H1 (cell line): ENCODE results near the gene ZFAND4. TPM values are rescaled to one million over a fixed set of nuclear protein-coding genes. Genes with fewer than 3 reads are reported as not detected.

Experiments used
- CTCF ChIA-PET: fragments of 300-600 bp; sonication (Branson Sonifier 250); formaldehyde crosslinking; loops from one replicate; lab custom pipeline; 2021; ENCODE audit not compliant: partially characterized antibody; lab: Charles Lee
- POLR2A ChIA-PET: fragments of 300-600 bp; sonication (Branson Sonifier 250); formaldehyde crosslinking; loops from one replicate; lab custom pipeline; 2021; ENCODE audit warnings: inconsistent platforms; ENCODE audit not compliant: partially characterized antibody; lab: Charles Lee
- DNase-seq, 2 experiments: peaks; one replicate each; pipeline versions ENCODE4 v3.0.0 to v3.0.0-alpha.2; 2010 to 2022; ENCODE audit warnings: low spot score in 2 of 2, low read depth in 1 of 2, mixed read lengths in 1 of 2
- FAIRE-seq: peaks from 2 replicates; lab custom pipeline; 2011; peaks lifted over from hg19 to GRCh38; lab: Jason Lieb, UNC
- H2AFZ ChIP-seq: 2 replicates; pipeline ENCODE4 v1.8.1; 2012; ENCODE audit warnings: low read length, inconsistent platforms
- H2AK5ac ChIP-seq: 2 replicates; pipeline ENCODE4 v1.6.1; 2013; ENCODE audit warnings: low read depth, low read length
- H2BK120ac ChIP-seq: replicated peaks from 2 replicates; pipeline ENCODE3; 2013; ENCODE audit warnings: low read depth, low read length, inconsistent platforms
- H2BK12ac ChIP-seq: 2 replicates; pipeline ENCODE4 v1.6.1; 2013; ENCODE audit warnings: low read depth, low read length
- H2BK15ac ChIP-seq: 2 replicates; pipeline ENCODE4 v1.6.1; 2013; ENCODE audit warnings: low read length
- H2BK20ac ChIP-seq: 2 replicates; pipeline ENCODE4 v1.6.1; 2013; ENCODE audit warnings: low read length
- H2BK5ac ChIP-seq: 2 replicates; pipeline ENCODE4 v1.6.1; 2013; ENCODE audit warnings: low read depth, low read length
- H3K14ac ChIP-seq: 2 replicates; pipeline ENCODE4 v1.6.1; 2013; ENCODE audit warnings: inconsistent platforms; ENCODE audit not compliant: insufficient read length
- H3K18ac ChIP-seq: 2 replicates; pipeline ENCODE4 v1.6.1; 2013; ENCODE audit warnings: low read length; ENCODE audit errors: extremely low read depth
- H3K23ac ChIP-seq: 2 replicates; pipeline ENCODE4 v1.6.1; 2013; ENCODE audit warnings: inconsistent platforms; ENCODE audit not compliant: insufficient read length
- H3K23me2 ChIP-seq: 2 replicates; pipeline ENCODE4 v1.6.1; 2013; ENCODE audit warnings: low read depth, low read length
- H3K27ac ChIP-seq: 2 replicates; pipeline ENCODE4 v1.6.1; 2011; ENCODE audit warnings: low read depth, low read length, inconsistent platforms
- H3K27me3 ChIP-seq, 4 experiments: replicated peaks in 1 of 4; 1 replicate in 1 of 4; 2 replicates in 3 of 4; pipeline versions ENCODE4 v1.6.1 to v1.8.1; 2011 to 2013; ENCODE audit warnings: low read length in 3 of 4, mild to moderate bottlenecking in 3 of 4, inconsistent platforms in 2 of 4, mixed read lengths in 2 of 4, moderate library complexity in 1 of 4; ENCODE audit not compliant: control insufficient read depth in 3 of 4, insufficient read depth in 3 of 4; ENCODE audit errors: extremely low read depth in 1 of 4
- H3K36me3 ChIP-seq, 4 experiments: 2 replicates each; pipeline versions ENCODE4 v1.6.1 to v1.8.1; 2011 to 2013; ENCODE audit warnings: mild to moderate bottlenecking in 4 of 4, low read length in 3 of 4, moderate library complexity in 2 of 4, control low read depth in 1 of 4, inconsistent platforms in 1 of 4; ENCODE audit not compliant: insufficient read depth in 4 of 4, control insufficient read depth in 2 of 4
- H3K4ac ChIP-seq: replicated peaks from 2 replicates; pipeline ENCODE3; 2013; ENCODE audit warnings: low read length, low read depth, mixed read lengths, inconsistent platforms; ENCODE audit not compliant: insufficient read length
- H3K4me1 ChIP-seq, 4 experiments: replicated peaks in 1 of 4; 1 replicate in 1 of 4; 2 replicates in 3 of 4; pipeline versions ENCODE4 v1.6.1 to v1.8.1; 2011 to 2013; ENCODE audit warnings: low read length in 3 of 4, inconsistent platforms in 2 of 4, mixed read lengths in 1 of 4; ENCODE audit not compliant: insufficient read depth in 4 of 4, control insufficient read depth in 3 of 4
- H3K4me2 ChIP-seq, 2 experiments: 2 replicates each; pipeline versions ENCODE4 v1.6.1 to v1.8.1; 2011 to 2013; ENCODE audit warnings: low read depth in 2 of 2, low read length in 2 of 2, control low read depth in 1 of 2, inconsistent platforms in 1 of 2, mild to moderate bottlenecking in 1 of 2; ENCODE audit not compliant: insufficient read depth in 1 of 2
- H3K4me3 ChIP-seq, 4 experiments: fragments of 200-600, 300-600 bp in 1 of 4; sonication (generic), shearing (Covaris generic), sonication (Bioruptor Twin) in 1 of 4; 2 replicates each; pipeline versions ENCODE4 v1.5.1 to v1.8.1; 2011 to 2016; ENCODE audit warnings: low read length in 4 of 4, low read depth in 3 of 4, control low read depth in 2 of 4, inconsistent platforms in 2 of 4, mild to moderate bottlenecking in 2 of 4, mixed read lengths in 1 of 4, moderate library complexity in 1 of 4; ENCODE audit not compliant: insufficient read depth in 2 of 4; ENCODE audit errors: extremely low read depth in 1 of 4
- H3K56ac ChIP-seq: replicated peaks from 2 replicates; pipeline ENCODE3; 2013; ENCODE audit warnings: low read depth, mild to moderate bottlenecking, mixed read lengths, low read length, inconsistent platforms; ENCODE audit not compliant: insufficient read length
- H3K79me1 ChIP-seq: 2 replicates; pipeline ENCODE4 v1.6.1; 2013; ENCODE audit warnings: low read depth, low read length, control low read depth
- H3K79me2 ChIP-seq, 2 experiments: 2 replicates each; pipeline versions ENCODE4 v1.6.1 to v1.8.1; 2012 to 2013; ENCODE audit warnings: low read length in 2 of 2, mild to moderate bottlenecking in 2 of 2, inconsistent platforms in 1 of 2; ENCODE audit not compliant: insufficient read depth in 2 of 2, control insufficient read depth in 1 of 2
- H3K9ac ChIP-seq, 4 experiments: replicated peaks in 1 of 4; 1 replicate in 1 of 4; 2 replicates in 3 of 4; pipeline versions ENCODE4 v1.6.1 to v1.8.1; 2011 to 2013; ENCODE audit warnings: low read depth in 3 of 4, low read length in 3 of 4, control low read depth in 2 of 4, mild to moderate bottlenecking in 2 of 4, moderate library complexity in 2 of 4, inconsistent platforms in 1 of 4; ENCODE audit errors: extremely low read depth in 1 of 4
- H3K9me3 ChIP-seq, 2 experiments: 2 replicates each; pipeline versions ENCODE4 v1.6.1 to v1.8.1; 2012 to 2013; ENCODE audit warnings: mild to moderate bottlenecking in 2 of 2, moderate library complexity in 2 of 2, control low read depth in 1 of 2, inconsistent platforms in 1 of 2, low read depth in 1 of 2, low read length in 1 of 2, mixed read lengths in 1 of 2; ENCODE audit not compliant: insufficient read depth in 2 of 2
- H4K20me1 ChIP-seq, 2 experiments: replicated peaks in 1 of 2; 2 replicates each; pipeline versions ENCODE3 to v1.8.1; 2011 to 2013; ENCODE audit warnings: inconsistent platforms in 2 of 2, low read length in 2 of 2, mild to moderate bottlenecking in 1 of 2; ENCODE audit not compliant: insufficient read depth in 2 of 2, control insufficient read depth in 1 of 2
- H4K5ac ChIP-seq: 2 replicates; pipeline ENCODE4 v1.6.1; 2013; ENCODE audit warnings: low read length, low read depth, mixed read lengths, inconsistent platforms; ENCODE audit not compliant: insufficient read length
- H4K8ac ChIP-seq: 2 replicates; pipeline ENCODE4 v1.8.0; 2013; ENCODE audit warnings: mild to moderate bottlenecking, moderate library complexity, low read length, inconsistent platforms; ENCODE audit not compliant: insufficient read depth; ENCODE audit errors: extremely low read depth
- H4K91ac ChIP-seq: replicated peaks from 2 replicates; pipeline ENCODE3; 2013; ENCODE audit warnings: low read length, mixed read lengths, inconsistent platforms; ENCODE audit not compliant: insufficient read length
- CREB1 ChIP-seq: IDR thresholded peaks from 2 replicates; pipeline ENCODE4 v1.6.1; 2012; ENCODE audit warnings: inconsistent platforms
- HDAC6 ChIP-seq: IDR thresholded peaks from one replicate; pipeline ENCODE4 v1.7.1; 2012; ENCODE audit warnings: low read depth, mild to moderate bottlenecking, inconsistent platforms, low read length, moderate library complexity
- KDM1A ChIP-seq: fragments of 200-600, 300-600 bp; sonication (generic); IDR thresholded peaks from 2 replicates; pipeline ENCODE4 v1.7.1; 2016; ENCODE audit warnings: mild to moderate bottlenecking, low read length, borderline replicate concordance
- KDM4A ChIP-seq: IDR thresholded peaks from one replicate; pipeline ENCODE4 v1.7.1; 2012; ENCODE audit warnings: low read depth, mild to moderate bottlenecking, moderate library complexity, low read length, inconsistent platforms; ENCODE audit not compliant: severe bottlenecking
- POLR2AphosphoS5 ChIP-seq: IDR thresholded peaks from 2 replicates; pipeline ENCODE4 v1.6.1; 2011; ENCODE audit warnings: low read depth, low read length
- SUZ12 ChIP-seq: fragments of 200-600 bp; sonication (generic); IDR thresholded peaks from 2 replicates; pipeline ENCODE4 v1.6.1; 2012; ENCODE audit warnings: mild to moderate bottlenecking, inconsistent platforms, low read length, moderate library complexity, mixed read lengths
- TEAD4 ChIP-seq: IDR thresholded peaks from 2 replicates; pipeline ENCODE4 v1.6.1; 2012; ENCODE audit warnings: low read depth, low read length, inconsistent platforms, mixed read lengths
- WGBS, 2 experiments: shearing (Covaris generic) in 1 of 2; methylation state at CpG; one replicate each; pipeline versions ENCODE4 v1.1.6 to v1.1.7; 2013 to 2015; ENCODE audit warnings: low lambda C conversion rate in 2 of 2, mixed read lengths in 2 of 2, inconsistent platforms in 1 of 2, low coverage in 1 of 2, missing lambda C conversion rate in 1 of 2; ENCODE audit not compliant: insufficient replicate concordance in 2 of 2, insufficient coverage in 1 of 2, insufficient read length in 1 of 2; ENCODE audit errors: extremely low coverage in 1 of 2, missing lambda C conversion rate in 1 of 2; 5-methylcytosine and 5-hydroxymethylcytosine counted together
- polyA plus RNA-seq, 7 experiments: library from polyadenylated mRNA; depleted of rRNA in 3 of 7; stranded (reverse) in 5 of 7; unstranded in 2 of 7; fragments of >200 nt in 5 of 7; fragments of 200-250 nt in 2 of 7; gene quantifications; 1 replicate in 5 of 7; 2 replicates in 1 of 7; 4 replicates in 1 of 7; pipeline versions ENCODE4 v1.2.1 to v1.2.3, GENCODE V29; 2011 to 2013; ENCODE audit warnings: missing spikeins in 2 of 7, mixed read lengths in 2 of 7
- total RNA-seq: library from RNA; stranded (reverse); fragmentation: NEBNext Ultra II Directional; extraction: Animal tissue kit (Norgen Biotek cat#: 25700); gene quantifications from 2 replicates; pipeline ENCODE4 v1.2.1, GENCODE V29; 2021
- TF ChIP-seq, protein P1 (sequence below), 3 experiments: IDR thresholded peaks; 1 replicate in 2 of 3; 2 replicates in 1 of 3; pipeline versions ENCODE4 v1.5.1 to v1.6.1; 2011; ENCODE audit warnings: low read length in 3 of 3, mild to moderate bottlenecking in 3 of 3, inconsistent platforms in 2 of 3, low read depth in 1 of 3, moderate library complexity in 1 of 3; ENCODE audit not compliant: insufficient read depth in 1 of 3; ENCODE audit errors: control extremely low read depth in 1 of 3

Gene ZFAND4
- total and polyA plus RNA-seq, 2 of the 8 experiments (the other 6 are each of a cell fraction or from before 2014, with no cell fraction given), result 2.8 to 17.8 TPM

DNA sequence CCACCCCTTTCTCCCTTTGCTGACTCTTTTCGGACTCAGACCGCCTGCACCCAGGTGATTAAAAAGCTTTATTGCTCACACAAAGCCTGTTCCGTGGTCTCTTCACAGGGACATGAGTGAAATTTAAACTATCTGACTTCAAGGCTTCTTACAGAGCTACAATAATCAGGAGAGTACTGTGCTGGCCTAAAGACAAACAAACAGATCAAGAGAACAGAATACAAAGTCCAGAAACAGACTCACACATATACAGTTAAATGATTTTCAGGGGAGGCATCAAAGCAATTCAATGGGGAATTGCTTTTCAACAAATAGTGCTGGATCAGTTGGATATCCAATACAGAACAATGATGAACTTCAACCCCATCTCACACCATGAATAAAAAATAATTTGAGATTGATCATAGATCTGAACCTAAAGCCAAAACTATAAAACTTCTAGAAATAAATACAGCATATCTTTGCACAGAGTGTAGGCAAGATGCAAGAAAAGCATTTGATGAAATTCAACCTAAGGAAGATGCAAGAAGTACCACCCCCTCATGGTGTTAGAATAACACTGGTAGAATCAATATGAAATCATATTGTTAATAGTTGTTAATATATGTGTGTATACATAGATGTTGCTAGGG, 96.5 kb downstream of the ZFAND4 start:
- Histone ChIP-seq H3K36me3 (no peaks in the 10 kb centered on the region), H2BK20ac (no peak overlapping the region), H3K4me2 (no peak overlapping the region; a peak in 1 of 4 replicates), H3K4ac (no peak overlapping the region), H3K4me1 (peaks cover 2 to 20% (median 12%) of the 10 kb centered on the region in 4 experiments; a peak in 5 of 7 replicates), H3K18ac (peak overlapping the region; percentile 43; the same call in 1 of the 2 replicates), H3K9me3 (no peaks in the 10 kb centered on the region), H2BK5ac (no peak overlapping the region), H4K20me1 (no peaks in the 10 kb centered on the region), H2AK5ac (no peak overlapping the region), H2AFZ (no peak overlapping the region), H2BK12ac (no peak overlapping the region), H4K8ac (no peak overlapping the region), H3K79me1 (no peaks in the 10 kb centered on the region), H3K9ac (no peak overlapping the region), H2BK15ac (no peak overlapping the region), H3K56ac (no peak overlapping the region), H3K23me2 (peaks cover 1% of the 10 kb centered on the region; the same call in 1 of the 2 replicates), H3K23ac (no peak overlapping the region), H4K91ac (no peak overlapping the region), H3K79me2 (peaks cover 0 to 13% of the 10 kb centered on the region in 2 experiments; a peak in 1 of 4 replicates), H3K4me3 (no peak overlapping the region), H2BK120ac (no peak overlapping the region), H4K5ac (no peak overlapping the region), H3K27me3 (no peaks in the 10 kb centered on the region), H3K14ac (no peak overlapping the region), H3K27ac (no peak overlapping the region)
- ChIA-PET POLR2A (interaction anchor here (1.2 kb wide), 1 partner anchor 18 kb away, joined by 3 read pairs; no protein-coding TSS in a partner anchor), CTCF (interaction anchor here (1.3 kb wide), 1 partner anchor 9 kb away, joined by 4 read pairs; no protein-coding TSS in a partner anchor)
- no peak for DNase-seq
- WGBS, 2 experiments, result 76% methylated on average over 3 of the region's 3 CpGs; no CpG with 5 or more reads in 1 of the 2 experiments
- FAIRE-seq, result no peak
- no peak for TF ChIP-seq HDAC6
- no peak for TF ChIP-seq TEAD4
- TF ChIP-seq CREB1, result no peak
- TF ChIP-seq, protein P1, sequence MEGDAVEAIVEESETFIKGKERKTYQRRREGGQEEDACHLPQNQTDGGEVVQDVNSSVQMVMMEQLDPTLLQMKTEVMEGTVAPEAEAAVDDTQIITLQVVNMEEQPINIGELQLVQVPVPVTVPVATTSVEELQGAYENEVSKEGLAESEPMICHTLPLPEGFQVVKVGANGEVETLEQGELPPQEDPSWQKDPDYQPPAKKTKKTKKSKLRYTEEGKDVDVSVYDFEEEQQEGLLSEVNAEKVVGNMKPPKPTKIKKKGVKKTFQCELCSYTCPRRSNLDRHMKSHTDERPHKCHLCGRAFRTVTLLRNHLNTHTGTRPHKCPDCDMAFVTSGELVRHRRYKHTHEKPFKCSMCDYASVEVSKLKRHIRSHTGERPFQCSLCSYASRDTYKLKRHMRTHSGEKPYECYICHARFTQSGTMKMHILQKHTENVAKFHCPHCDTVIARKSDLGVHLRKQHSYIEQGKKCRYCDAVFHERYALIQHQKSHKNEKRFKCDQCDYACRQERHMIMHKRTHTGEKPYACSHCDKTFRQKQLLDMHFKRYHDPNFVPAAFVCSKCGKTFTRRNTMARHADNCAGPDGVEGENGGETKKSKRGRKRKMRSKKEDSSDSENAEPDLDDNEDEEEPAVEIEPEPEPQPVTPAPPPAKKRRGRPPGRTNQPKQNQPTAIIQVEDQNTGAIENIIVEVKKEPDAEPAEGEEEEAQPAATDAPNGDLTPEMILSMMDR (IDR thresholded peaks at IDR 0.05; ENCODE audit: control extremely low read depth in 1 of 3, insufficient read depth in 1 of 3, low read depth in 1 of 3, low read length in 3 of 3), result no peak
- TF ChIP-seq KDM4A, result no peak
- no peak for TF ChIP-seq POLR2AphosphoS5
- no peak for TF ChIP-seq KDM1A
- TF ChIP-seq SUZ12, result no peak
